Measurements from ENCODE around the gene RELN. TPM values are rescaled to one million over a fixed set of nuclear protein-coding genes. Genes with fewer than 3 reads are reported as not detected.

The RELN gene
- total RNA-seq, 1 experiment from 2014 or later, result 0.20 TPM

DNA sequence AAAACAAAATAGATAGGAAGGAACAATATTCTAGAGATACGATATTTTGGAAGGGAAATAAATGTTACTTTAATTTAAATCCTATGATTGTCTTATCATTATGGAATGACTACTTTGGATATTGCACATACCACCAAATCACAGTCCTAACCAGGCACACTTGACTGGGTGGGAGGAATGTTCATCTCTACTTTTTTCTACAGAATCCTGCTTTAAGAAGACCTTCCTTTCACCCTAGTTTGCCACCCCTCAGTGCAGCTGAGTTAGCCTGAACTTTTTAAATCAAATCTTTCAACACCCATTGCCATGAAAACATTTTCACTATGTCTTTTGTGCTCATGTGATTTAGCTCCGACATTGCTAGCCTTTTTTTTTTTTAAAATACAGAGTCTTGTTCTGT lies 38.1 kb downstream of the RELN start:
- intact Hi-C loops (cut with micrococcal nuclease), result no loop called here
- ATAC-seq, result no peak
- Histone ChIP-seq H3K27ac (ENCODE audit: low read depth, low read length) (no peak overlapping the region), H3K9me3 (ENCODE audit: control insufficient read depth in 1 of 2, insufficient read depth in 1 of 2, low read depth in 1 of 2, low read length in 2 of 2) (no peaks in the 10 kb centered on the region), H3K9me2 (ENCODE audit: insufficient read depth) (no peaks in the 10 kb centered on the region), H3K4me1 (ENCODE audit: control insufficient read depth in 1 of 2, insufficient read depth in 2 of 2, low read length in 2 of 2) (no peaks in the 10 kb centered on the region), H3K27me3 (ENCODE audit: insufficient read depth, low read length) (peaks cover 48% of the 10 kb centered on the region), H3K4me2 (ENCODE audit: low read length) (no peak overlapping the region), H4K20me1 (ENCODE audit: insufficient read depth) (no peaks in the 10 kb centered on the region), H3K9ac (ENCODE audit: low read length) (no peak overlapping the region), H3K4me3 (replicated peaks in 1 of 2; ENCODE audit: low read depth in 1 of 2, low read length in 2 of 2) (no peak overlapping the region), H3K36me3 (ENCODE audit: control insufficient read depth in 1 of 2, insufficient read depth in 2 of 2, low read length in 2 of 2) (no peaks in the 10 kb centered on the region), H2AFZ (ENCODE audit: low read depth, low read length, poor library complexity, severe bottlenecking) (no peak overlapping the region), H3K79me2 (ENCODE audit: insufficient read depth, low read length) (no peaks in the 10 kb centered on the region)
- ChIA-PET POLR2A (no interaction called here), RAD21 (ENCODE audit: low non-redundant PET in 1 of 2, low total read pairs in 2 of 2, uncharacterized antibody in 2 of 2, unreplicated experiment in 2 of 2) (no interaction called here), CTCF (interaction anchor here (0.6 kb wide), 1 partner anchor 26 kb away, joined by 3 read pairs; no protein-coding TSS in a partner anchor)
- no TSS peak for BruUV-seq (replicated peaks)
- TF ChIP-seq, protein P1, sequence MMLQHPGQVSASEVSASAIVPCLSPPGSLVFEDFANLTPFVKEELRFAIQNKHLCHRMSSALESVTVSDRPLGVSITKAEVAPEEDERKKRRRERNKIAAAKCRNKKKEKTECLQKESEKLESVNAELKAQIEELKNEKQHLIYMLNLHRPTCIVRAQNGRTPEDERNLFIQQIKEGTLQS (IDR thresholded peaks at IDR 0.05), result no peak
- TF ChIP-seq RAD21 (IDR thresholded peaks at IDR 0.05; ENCODE audit: low read depth), result no peak
- no peak for TF ChIP-seq TCF7L2 (IDR thresholded peaks at IDR 0.05; ENCODE audit: borderline replicate concordance, extremely low read depth, insufficient read depth, insufficient read length)
- TF ChIP-seq YY1 (IDR thresholded peaks at IDR 0.05; ENCODE audit: extremely low read depth, insufficient replicate concordance, low read depth, low read length), result no peak
- no peak for TF ChIP-seq SRF (IDR thresholded peaks at IDR 0.05; ENCODE audit: low read depth)
- no peak for TF ChIP-seq FOSL1 (IDR thresholded peaks at IDR 0.05; ENCODE audit: low read depth)
- no peak for TF ChIP-seq EGR1 (IDR thresholded peaks at IDR 0.05; ENCODE audit: low read depth)
- no peak for TF ChIP-seq ZFX (IDR thresholded peaks at IDR 0.05)
- TF ChIP-seq SIN3A (IDR thresholded peaks at IDR 0.05; ENCODE audit: low read depth), result no peak
- TF ChIP-seq POLR2AphosphoS5 (IDR thresholded peaks at IDR 0.05; ENCODE audit: low read depth, low read length), result no peak
- TF ChIP-seq POLR2A (IDR thresholded peaks at IDR 0.05; ENCODE audit: borderline replicate concordance, extremely low read depth, insufficient read depth, insufficient read length), result no peak
- DNase-seq (ENCODE audit: low read depth, low spot score), result no peak

DNA sequence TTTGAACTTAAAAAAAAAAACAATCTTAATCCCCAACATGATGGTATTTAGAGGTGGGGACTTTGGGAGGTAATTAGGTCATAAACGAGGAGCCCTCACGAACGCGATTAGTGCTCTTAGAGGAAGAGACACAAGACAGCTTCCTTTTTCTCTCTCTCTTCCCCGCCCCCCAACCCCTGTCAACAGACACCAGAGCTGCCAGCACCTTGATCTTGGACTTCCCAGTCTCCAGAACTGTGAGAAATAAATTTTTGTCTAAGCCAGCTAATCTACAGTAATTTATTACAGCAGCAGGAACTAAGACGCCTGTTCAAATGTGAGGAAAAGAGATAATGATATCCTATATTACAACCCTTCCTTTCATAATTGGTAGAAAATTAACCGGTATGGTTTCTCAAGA lies 40.1 kb downstream of the RELN start:
- Histone ChIP-seq H3K9me2 (ENCODE audit: insufficient read depth) (no peaks in the 10 kb centered on the region), H3K4me2 (ENCODE audit: low read length) (no peak overlapping the region), H3K4me1 (ENCODE audit: control insufficient read depth in 1 of 2, insufficient read depth in 2 of 2, low read length in 2 of 2) (no peaks in the 10 kb centered on the region), H3K4me3 (replicated peaks in 1 of 2; ENCODE audit: low read depth in 1 of 2, low read length in 2 of 2) (no peak overlapping the region), H3K9ac (ENCODE audit: low read length) (no peak overlapping the region), H3K27ac (ENCODE audit: low read depth, low read length) (no peak overlapping the region), H4K20me1 (ENCODE audit: insufficient read depth) (no peaks in the 10 kb centered on the region), H3K79me2 (ENCODE audit: insufficient read depth, low read length) (no peaks in the 10 kb centered on the region), H3K27me3 (ENCODE audit: insufficient read depth, low read length) (peaks cover 50% of the 10 kb centered on the region; the same call in 1 of the 2 replicates), H2AFZ (ENCODE audit: low read depth, low read length, poor library complexity, severe bottlenecking) (no peak overlapping the region), H3K9me3 (ENCODE audit: control insufficient read depth in 1 of 2, insufficient read depth in 1 of 2, low read depth in 1 of 2, low read length in 2 of 2) (no peaks in the 10 kb centered on the region), H3K36me3 (ENCODE audit: control insufficient read depth in 1 of 2, insufficient read depth in 2 of 2, low read length in 2 of 2) (no peaks in the 10 kb centered on the region)
- CTCF ChIA-PET, result no interaction called here
- DNase-seq (ENCODE audit: low read depth, low spot score) (no peak), ATAC-seq (no peak)
- intact Hi-C loops (cut with micrococcal nuclease), result no loop called here
- BruUV-seq (replicated peaks), result no TSS peak
- RAD21 ChIA-PET (ENCODE audit: low non-redundant PET in 1 of 2, low total read pairs in 2 of 2, uncharacterized antibody in 2 of 2, unreplicated experiment in 2 of 2), result no interaction called here
- no peak for TF ChIP-seq SIN3A (IDR thresholded peaks at IDR 0.05; ENCODE audit: low read depth)
- TF ChIP-seq ELF1 (IDR thresholded peaks at IDR 0.05; ENCODE audit: borderline replicate concordance, low read depth), result no peak
- no peak for TF ChIP-seq FOSL1 (IDR thresholded peaks at IDR 0.05; ENCODE audit: low read depth)
- no peak for TF ChIP-seq ZNF274 (IDR thresholded peaks at IDR 0.05; ENCODE audit: low read depth, low read length)
- TF ChIP-seq POLR2AphosphoS5 (IDR thresholded peaks at IDR 0.05; ENCODE audit: low read depth, low read length), result no peak
- no peak for TF ChIP-seq SP1 (IDR thresholded peaks at IDR 0.05; ENCODE audit: low read depth)
- TF ChIP-seq TCF7L2 (IDR thresholded peaks at IDR 0.05; ENCODE audit: borderline replicate concordance, extremely low read depth, insufficient read depth, insufficient read length), result no peak
- TF ChIP-seq EZH2phosphoT487 (IDR thresholded peaks at IDR 0.05; ENCODE audit: borderline replicate concordance), result no peak
- no peak for TF ChIP-seq YY1 (IDR thresholded peaks at IDR 0.05; ENCODE audit: extremely low read depth, insufficient replicate concordance, low read depth, low read length)
- TF ChIP-seq, protein P2, sequence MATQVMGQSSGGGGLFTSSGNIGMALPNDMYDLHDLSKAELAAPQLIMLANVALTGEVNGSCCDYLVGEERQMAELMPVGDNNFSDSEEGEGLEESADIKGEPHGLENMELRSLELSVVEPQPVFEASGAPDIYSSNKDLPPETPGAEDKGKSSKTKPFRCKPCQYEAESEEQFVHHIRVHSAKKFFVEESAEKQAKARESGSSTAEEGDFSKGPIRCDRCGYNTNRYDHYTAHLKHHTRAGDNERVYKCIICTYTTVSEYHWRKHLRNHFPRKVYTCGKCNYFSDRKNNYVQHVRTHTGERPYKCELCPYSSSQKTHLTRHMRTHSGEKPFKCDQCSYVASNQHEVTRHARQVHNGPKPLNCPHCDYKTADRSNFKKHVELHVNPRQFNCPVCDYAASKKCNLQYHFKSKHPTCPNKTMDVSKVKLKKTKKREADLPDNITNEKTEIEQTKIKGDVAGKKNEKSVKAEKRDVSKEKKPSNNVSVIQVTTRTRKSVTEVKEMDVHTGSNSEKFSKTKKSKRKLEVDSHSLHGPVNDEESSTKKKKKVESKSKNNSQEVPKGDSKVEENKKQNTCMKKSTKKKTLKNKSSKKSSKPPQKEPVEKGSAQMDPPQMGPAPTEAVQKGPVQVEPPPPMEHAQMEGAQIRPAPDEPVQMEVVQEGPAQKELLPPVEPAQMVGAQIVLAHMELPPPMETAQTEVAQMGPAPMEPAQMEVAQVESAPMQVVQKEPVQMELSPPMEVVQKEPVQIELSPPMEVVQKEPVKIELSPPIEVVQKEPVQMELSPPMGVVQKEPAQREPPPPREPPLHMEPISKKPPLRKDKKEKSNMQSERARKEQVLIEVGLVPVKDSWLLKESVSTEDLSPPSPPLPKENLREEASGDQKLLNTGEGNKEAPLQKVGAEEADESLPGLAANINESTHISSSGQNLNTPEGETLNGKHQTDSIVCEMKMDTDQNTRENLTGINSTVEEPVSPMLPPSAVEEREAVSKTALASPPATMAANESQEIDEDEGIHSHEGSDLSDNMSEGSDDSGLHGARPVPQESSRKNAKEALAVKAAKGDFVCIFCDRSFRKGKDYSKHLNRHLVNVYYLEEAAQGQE (IDR thresholded peaks at IDR 0.05; ENCODE audit: low read depth), result no peak
- POLR2A ChIA-PET, result no interaction called here

Measured in HCT116 (cell line).